Neural cell (in vitro differentiated cells): ENCODE data around the gene TMEFF1. TPM values are rescaled to one million over a fixed set of nuclear protein-coding genes. Genes with fewer than 3 reads are reported as not detected.

Source experiments
- H2AFZ ChIP-seq: fragments of 200-600, 300-800 bp; sonication (generic), shearing (Covaris generic); 2 replicates; pipeline ENCODE4 v1.6.0; 2014; ENCODE audit warnings: low read depth, mild to moderate bottlenecking, antibody characterized with exemption, low read length, moderate library complexity
- H3F3A ChIP-seq: fragments of 200-600 bp; shearing (Covaris generic); 2 replicates; pipeline ENCODE4 v1.6.1; 2016; ENCODE audit warnings: mild to moderate bottlenecking, moderate library complexity, mixed read lengths, antibody characterized with exemption, low read length; ENCODE audit not compliant: insufficient read depth, poor library complexity, severe bottlenecking
- H3K27ac ChIP-seq: fragments of 200-600, 300-800 bp; sonication (generic), shearing (Covaris generic); 2 replicates; pipeline ENCODE4 v1.5.1; 2014; ENCODE audit warnings: mild to moderate bottlenecking, low read length, moderate library complexity
- H3K27me3 ChIP-seq: fragments of 300-800, 200-600 bp; sonication (generic), shearing (Covaris generic); 2 replicates; pipeline ENCODE4 v1.6.0; 2014; ENCODE audit warnings: mild to moderate bottlenecking, low read depth, low read length, moderate library complexity; ENCODE audit not compliant: insufficient read depth
- H3K36me3 ChIP-seq: fragments of 300-800, 200-600 bp; sonication (generic), shearing (Covaris generic); 2 replicates; pipeline ENCODE4 v1.5.1; 2014; ENCODE audit warnings: mild to moderate bottlenecking, antibody characterized with exemption, low read length, moderate library complexity; ENCODE audit not compliant: insufficient read depth
- H3K4me2 ChIP-seq: fragments of 300-800, 200-600 bp; sonication (generic), shearing (Covaris generic); 2 replicates; pipeline ENCODE4 v1.6.0; 2014; ENCODE audit warnings: mild to moderate bottlenecking, low read length
- H3K4me3 ChIP-seq: fragments of 300-800, 200-600 bp; sonication (generic), shearing (Covaris generic); 2 replicates; pipeline ENCODE4 v1.5.1; 2014; ENCODE audit warnings: mild to moderate bottlenecking, low read length, moderate library complexity
- H3K79me2 ChIP-seq: fragments of 200-600 bp; shearing (Covaris generic); replicated peaks from 2 replicates; pipeline ENCODE4 v1.6.0; 2014; ENCODE audit warnings: mild to moderate bottlenecking, low read length, moderate library complexity; ENCODE audit not compliant: insufficient read depth
- H3K9ac ChIP-seq: fragments of 300-800, 200-600 bp; sonication (generic), shearing (Covaris generic); 2 replicates; pipeline ENCODE4 v1.6.1; 2016; ENCODE audit warnings: mild to moderate bottlenecking, low read length, mixed read lengths
- H3K9me2 ChIP-seq: fragments of 200-600 bp; shearing (Covaris generic); 2 replicates; pipeline ENCODE4 v1.6.1; 2016; ENCODE audit warnings: mild to moderate bottlenecking, low read length, mixed read lengths; ENCODE audit not compliant: insufficient read depth
- H3K9me3 ChIP-seq: fragments of 200-600, 300-800 bp; sonication (generic), shearing (Covaris generic); 2 replicates; pipeline ENCODE4 v1.6.1; 2016; ENCODE audit warnings: mild to moderate bottlenecking, mixed run types, low read length, moderate library complexity, mixed read lengths
- H4K20me1 ChIP-seq: fragments of 200-600 bp; shearing (Covaris generic); 2 replicates; pipeline ENCODE4 v1.6.1; 2016; ENCODE audit warnings: mild to moderate bottlenecking, mixed run types; ENCODE audit not compliant: insufficient read depth
- EP300 ChIP-seq: fragments of 450-650 bp; conservative IDR thresholded peaks from 2 replicates; pipeline ENCODE4 v1.6.1; 2014; ENCODE audit warnings: antibody characterized with exemption, mild to moderate bottlenecking, moderate library complexity; ENCODE audit not compliant: poor library complexity, severe bottlenecking
- EZH2 ChIP-seq: fragments of 200-600, 300-800 bp; shearing (Covaris generic), sonication (generic); IDR thresholded peaks from 2 replicates; pipeline ENCODE4 v1.6.1; 2014; ENCODE audit warnings: antibody characterized with exemption, low read length, borderline replicate concordance, mild to moderate bottlenecking; ENCODE audit not compliant: insufficient read depth, poor library complexity, severe bottlenecking
- MXI1 ChIP-seq: fragments of 450-650 bp; conservative IDR thresholded peaks from 2 replicates; pipeline ENCODE4 v1.6.1; 2014; ENCODE audit warnings: antibody characterized with exemption, mild to moderate bottlenecking; ENCODE audit not compliant: poor library complexity, severe bottlenecking
- POLR2AphosphoS5 ChIP-seq: IDR thresholded peaks from 2 replicates; pipeline ENCODE4 v1.6.1; 2012
- RAD21 ChIP-seq: fragments of 450-650 bp; conservative IDR thresholded peaks from 2 replicates; pipeline ENCODE4 v1.6.1; 2014; ENCODE audit warnings: antibody characterized with exemption, mild to moderate bottlenecking, moderate library complexity
- SMC3 ChIP-seq: fragments of 450-650 bp; conservative IDR thresholded peaks from 2 replicates; pipeline ENCODE4 v1.6.1; 2014; ENCODE audit warnings: antibody characterized with exemption, mild to moderate bottlenecking, moderate library complexity; ENCODE audit not compliant: poor library complexity
- TAF1 ChIP-seq: IDR thresholded peaks from 2 replicates; pipeline ENCODE4 v1.6.1; 2012; ENCODE audit warnings: low read depth
- polyA plus RNA-seq: library from polyadenylated mRNA; depleted of rRNA; stranded (reverse); fragments of >200 nt; gene quantifications from 2 replicates; pipeline ENCODE4 v1.2.3, GENCODE V29; 2014
- TF ChIP-seq, protein P1 (sequence below): IDR thresholded peaks from 2 replicates; pipeline ENCODE4 v1.6.1; 2012; ENCODE audit warnings: borderline replicate concordance
- TF ChIP-seq, protein P2 (sequence below): fragments of 450-650 bp; IDR thresholded peaks from 2 replicates; pipeline ENCODE4 v1.5.1; 2014; ENCODE audit warnings: antibody characterized with exemption, mild to moderate bottlenecking, moderate library complexity; ENCODE audit not compliant: poor library complexity, severe bottlenecking

TMEFF1 gene
- polyA plus RNA-seq, 1 donor from 2014 or later, result 273 TPM

DNA sequence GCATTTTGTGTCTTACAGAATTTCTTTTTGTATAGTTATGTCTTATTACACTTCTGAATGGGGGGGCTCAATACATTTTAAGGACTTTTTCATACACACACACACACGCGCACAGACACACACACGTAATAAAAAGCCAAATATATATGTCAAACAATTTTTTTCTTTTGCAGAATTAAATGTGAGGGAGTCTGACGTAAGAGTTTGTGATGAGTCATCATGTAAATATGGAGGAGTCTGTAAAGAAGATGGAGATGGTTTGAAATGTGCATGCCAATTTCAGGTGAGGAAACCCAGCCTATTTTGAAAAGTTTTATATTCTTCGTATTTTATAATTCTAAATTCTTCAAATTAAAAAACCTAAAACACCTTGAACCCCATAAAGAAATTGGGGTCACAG lies 25.6 kb downstream of the TMEFF1 start:
- no peaks in the 10 kb centered on the region for H3K9me3 ChIP-seq
- H3K9me2 ChIP-seq, result no peaks in the 10 kb centered on the region
- no peaks in the 10 kb centered on the region for H4K20me1 ChIP-seq
- H3K4me3 ChIP-seq, result no peak overlapping the region
- no peak overlapping the region for H3K4me2 ChIP-seq
- no peak overlapping the region for H3K9ac ChIP-seq
- no peak overlapping the region for H3K27ac ChIP-seq
- H2AFZ ChIP-seq, result no peak overlapping the region
- H3F3A ChIP-seq, result no peaks in the 10 kb centered on the region
- H3K79me2 ChIP-seq, result peaks cover 77% of the 10 kb centered on the region
- TF ChIP-seq TAF1, result no peak
- TF ChIP-seq EZH2, result no peak
- no peak for TF ChIP-seq POLR2AphosphoS5
- no peak for TF ChIP-seq RAD21
- TF ChIP-seq, protein P1, sequence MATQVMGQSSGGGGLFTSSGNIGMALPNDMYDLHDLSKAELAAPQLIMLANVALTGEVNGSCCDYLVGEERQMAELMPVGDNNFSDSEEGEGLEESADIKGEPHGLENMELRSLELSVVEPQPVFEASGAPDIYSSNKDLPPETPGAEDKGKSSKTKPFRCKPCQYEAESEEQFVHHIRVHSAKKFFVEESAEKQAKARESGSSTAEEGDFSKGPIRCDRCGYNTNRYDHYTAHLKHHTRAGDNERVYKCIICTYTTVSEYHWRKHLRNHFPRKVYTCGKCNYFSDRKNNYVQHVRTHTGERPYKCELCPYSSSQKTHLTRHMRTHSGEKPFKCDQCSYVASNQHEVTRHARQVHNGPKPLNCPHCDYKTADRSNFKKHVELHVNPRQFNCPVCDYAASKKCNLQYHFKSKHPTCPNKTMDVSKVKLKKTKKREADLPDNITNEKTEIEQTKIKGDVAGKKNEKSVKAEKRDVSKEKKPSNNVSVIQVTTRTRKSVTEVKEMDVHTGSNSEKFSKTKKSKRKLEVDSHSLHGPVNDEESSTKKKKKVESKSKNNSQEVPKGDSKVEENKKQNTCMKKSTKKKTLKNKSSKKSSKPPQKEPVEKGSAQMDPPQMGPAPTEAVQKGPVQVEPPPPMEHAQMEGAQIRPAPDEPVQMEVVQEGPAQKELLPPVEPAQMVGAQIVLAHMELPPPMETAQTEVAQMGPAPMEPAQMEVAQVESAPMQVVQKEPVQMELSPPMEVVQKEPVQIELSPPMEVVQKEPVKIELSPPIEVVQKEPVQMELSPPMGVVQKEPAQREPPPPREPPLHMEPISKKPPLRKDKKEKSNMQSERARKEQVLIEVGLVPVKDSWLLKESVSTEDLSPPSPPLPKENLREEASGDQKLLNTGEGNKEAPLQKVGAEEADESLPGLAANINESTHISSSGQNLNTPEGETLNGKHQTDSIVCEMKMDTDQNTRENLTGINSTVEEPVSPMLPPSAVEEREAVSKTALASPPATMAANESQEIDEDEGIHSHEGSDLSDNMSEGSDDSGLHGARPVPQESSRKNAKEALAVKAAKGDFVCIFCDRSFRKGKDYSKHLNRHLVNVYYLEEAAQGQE, result no peak
- TF ChIP-seq, protein P2, sequence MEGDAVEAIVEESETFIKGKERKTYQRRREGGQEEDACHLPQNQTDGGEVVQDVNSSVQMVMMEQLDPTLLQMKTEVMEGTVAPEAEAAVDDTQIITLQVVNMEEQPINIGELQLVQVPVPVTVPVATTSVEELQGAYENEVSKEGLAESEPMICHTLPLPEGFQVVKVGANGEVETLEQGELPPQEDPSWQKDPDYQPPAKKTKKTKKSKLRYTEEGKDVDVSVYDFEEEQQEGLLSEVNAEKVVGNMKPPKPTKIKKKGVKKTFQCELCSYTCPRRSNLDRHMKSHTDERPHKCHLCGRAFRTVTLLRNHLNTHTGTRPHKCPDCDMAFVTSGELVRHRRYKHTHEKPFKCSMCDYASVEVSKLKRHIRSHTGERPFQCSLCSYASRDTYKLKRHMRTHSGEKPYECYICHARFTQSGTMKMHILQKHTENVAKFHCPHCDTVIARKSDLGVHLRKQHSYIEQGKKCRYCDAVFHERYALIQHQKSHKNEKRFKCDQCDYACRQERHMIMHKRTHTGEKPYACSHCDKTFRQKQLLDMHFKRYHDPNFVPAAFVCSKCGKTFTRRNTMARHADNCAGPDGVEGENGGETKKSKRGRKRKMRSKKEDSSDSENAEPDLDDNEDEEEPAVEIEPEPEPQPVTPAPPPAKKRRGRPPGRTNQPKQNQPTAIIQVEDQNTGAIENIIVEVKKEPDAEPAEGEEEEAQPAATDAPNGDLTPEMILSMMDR, result no peak
- no peak for TF ChIP-seq SMC3
- TF ChIP-seq MXI1, result no peak
- no peak for TF ChIP-seq EP300
- H3K27me3 ChIP-seq, result no peaks in the 10 kb centered on the region
- H3K36me3 ChIP-seq, result no peaks in the 10 kb centered on the region

DNA sequence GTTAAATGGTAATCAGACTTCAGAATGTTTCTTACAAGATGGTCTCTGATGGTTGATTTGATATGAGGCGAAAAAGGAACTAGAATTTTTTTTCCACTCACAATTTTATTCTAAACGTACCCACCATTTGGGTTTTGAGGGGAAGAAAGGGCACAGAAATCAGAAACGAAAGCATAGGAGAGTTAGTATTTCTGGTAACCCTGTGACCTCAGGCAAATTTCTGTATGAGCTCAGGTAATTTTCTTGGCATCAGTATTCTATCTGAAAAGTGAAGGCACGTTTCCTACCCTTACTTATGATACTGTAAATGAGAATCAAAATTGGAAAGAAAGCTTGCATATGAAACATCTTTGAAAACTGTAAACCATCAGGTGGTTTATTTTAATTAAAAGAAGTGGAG lies 26.5 kb downstream of the TMEFF1 start:
- no peaks in the 10 kb centered on the region for H4K20me1 ChIP-seq
- H3K27ac ChIP-seq, result no peak overlapping the region
- no peak for TF ChIP-seq SMC3
- no peak for TF ChIP-seq EZH2
- TF ChIP-seq MXI1, result no peak
- TF ChIP-seq TAF1, result no peak
- TF ChIP-seq EP300, result no peak
- TF ChIP-seq, protein P1, result no peak
- TF ChIP-seq POLR2AphosphoS5, result no peak
- TF ChIP-seq, protein P2, result no peak
- no peak for TF ChIP-seq RAD21
- no peak overlapping the region for H2AFZ ChIP-seq
- H3K9me2 ChIP-seq, result no peaks in the 10 kb centered on the region
- peaks cover 7% of the 10 kb centered on the region for H3K36me3 ChIP-seq
- H3K27me3 ChIP-seq, result no peaks in the 10 kb centered on the region
- no peaks in the 10 kb centered on the region for H3F3A ChIP-seq
- H3K4me2 ChIP-seq, result no peak overlapping the region
- no peak overlapping the region for H3K4me3 ChIP-seq
- H3K9me3 ChIP-seq, result no peaks in the 10 kb centered on the region
- peaks cover 68% of the 10 kb centered on the region for H3K79me2 ChIP-seq
- no peak overlapping the region for H3K9ac ChIP-seq
